GM23248 (cell line): ENCODE data around the gene ESYT3. TPM values are rescaled to one million over a fixed set of nuclear protein-coding genes. Genes with fewer than 3 reads are reported as not detected.
"Not testable (repeated sequence)": the region's sequence is repeated elsewhere in the genome, so short reads cannot be mapped to it uniquely, and the experiment has no call there.

Source experiments
- DNase-seq: peaks from one replicate; pipeline ENCODE4 v3.0.0-alpha.2; 2015
- H2AFZ ChIP-seq: fragments of 200-600 bp; sonication (generic); 2 replicates; pipeline ENCODE4 v1.6.1; 2016; ENCODE audit warnings: antibody characterized with exemption
- H3F3A ChIP-seq: fragments of 200-600 bp; sonication (generic); 2 replicates; pipeline ENCODE4 v1.6.1; 2016; ENCODE audit warnings: mild to moderate bottlenecking, antibody characterized with exemption, mixed run types; ENCODE audit not compliant: insufficient read depth
- H3K27ac ChIP-seq: fragments of 200-600 bp; sonication (generic); 2 replicates; pipeline ENCODE4 v1.5.1; 2016; ENCODE audit warnings: mild to moderate bottlenecking
- H3K27me3 ChIP-seq: fragments of 200-600 bp; sonication (generic); replicated peaks from 2 replicates; pipeline ENCODE4 v1.6.1; 2016; ENCODE audit warnings: mild to moderate bottlenecking; ENCODE audit not compliant: insufficient read depth
- H3K36me3 ChIP-seq: fragments of 200-600 bp; sonication (generic); 2 replicates; pipeline ENCODE4 v1.6.1; 2016; ENCODE audit warnings: low read depth, mild to moderate bottlenecking
- H3K4me1 ChIP-seq: fragments of 200-600 bp; sonication (generic); 2 replicates; pipeline ENCODE4 v1.6.1; 2016; ENCODE audit warnings: mild to moderate bottlenecking; ENCODE audit not compliant: insufficient read depth
- H3K4me2 ChIP-seq: fragments of 200-600 bp; sonication (generic); one replicate; pipeline ENCODE4 v1.6.1; 2016; ENCODE audit warnings: mild to moderate bottlenecking; ENCODE audit not compliant: unreplicated experiment
- H3K4me3 ChIP-seq: fragments of 200-600 bp; sonication (generic); 2 replicates; pipeline ENCODE4 v1.5.1; 2016; ENCODE audit warnings: mild to moderate bottlenecking
- H3K79me2 ChIP-seq: fragments of 200-600 bp; sonication (generic); 2 replicates; pipeline ENCODE4 v1.6.1; 2016; ENCODE audit warnings: mild to moderate bottlenecking; ENCODE audit not compliant: insufficient read depth
- H3K9ac ChIP-seq: fragments of 200-600 bp; sonication (generic); 2 replicates; pipeline ENCODE4 v1.6.1; 2016; ENCODE audit warnings: mild to moderate bottlenecking
- H3K9me2 ChIP-seq: fragments of 200-600 bp; sonication (generic); 2 replicates; pipeline ENCODE4 v1.6.1; 2016; ENCODE audit warnings: mixed run types, mild to moderate bottlenecking, moderate library complexity; ENCODE audit not compliant: insufficient read depth
- H3K9me3 ChIP-seq: fragments of 200-600 bp; sonication (generic); one replicate; pipeline ENCODE4 v1.6.1; 2017; ENCODE audit warnings: low read depth
- H4K20me1 ChIP-seq: fragments of 200-600 bp; sonication (generic); 2 replicates; pipeline ENCODE4 v1.6.0; 2016; ENCODE audit not compliant: insufficient read depth
- EZH2 ChIP-seq: fragments of 200-600 bp; sonication (generic); IDR thresholded peaks from 2 replicates; pipeline ENCODE4 v1.6.1; 2018; ENCODE audit warnings: antibody characterized with exemption, mild to moderate bottlenecking; ENCODE audit not compliant: insufficient read depth, poor library complexity, severe bottlenecking
- EZH2phosphoT487 ChIP-seq: fragments of 200-600 bp; sonication (generic); IDR thresholded peaks from 2 replicates; pipeline ENCODE4 v1.6.1; 2018; ENCODE audit warnings: antibody characterized with exemption, moderate library complexity, mild to moderate bottlenecking, low read depth; ENCODE audit not compliant: insufficient read depth
- WGBS, 2 experiments: methylation state at CpG; one replicate each; pipeline ENCODE4 v1.1.6; 2015 to 2017; ENCODE audit warnings: low lambda C conversion rate in 2 of 2, low coverage in 1 of 2; ENCODE audit errors: missing lambda C conversion rate in 2 of 2; 5-methylcytosine and 5-hydroxymethylcytosine counted together
- in situ Hi-C: fragments of 300-500 bp; cut with MboI; formaldehyde crosslinking; loops from 2 replicates; pipeline ENCODE4 v1.15.0; 2020
- polyA plus RNA-seq: library from polyadenylated mRNA; unstranded; fragments of >200 nt; fragmentation: Nextera tagmentation; extraction: Ambion mirVana; gene quantifications from 2 replicates; pipeline ENCODE4 v1.2.1, GENCODE V29; 2016
- total RNA-seq: library from RNA; depleted of rRNA; stranded (reverse); fragments of >200 nt; shearing (Covaris generic); gene quantifications from 2 replicates; pipeline ENCODE4 v1.2.3, GENCODE V29; 2014; rRNA removed

Gene ESYT3
- total and polyA plus RNA-seq, 2 experiments from 2014 or later: 0.48 to 1.3 TPM

DNA sequence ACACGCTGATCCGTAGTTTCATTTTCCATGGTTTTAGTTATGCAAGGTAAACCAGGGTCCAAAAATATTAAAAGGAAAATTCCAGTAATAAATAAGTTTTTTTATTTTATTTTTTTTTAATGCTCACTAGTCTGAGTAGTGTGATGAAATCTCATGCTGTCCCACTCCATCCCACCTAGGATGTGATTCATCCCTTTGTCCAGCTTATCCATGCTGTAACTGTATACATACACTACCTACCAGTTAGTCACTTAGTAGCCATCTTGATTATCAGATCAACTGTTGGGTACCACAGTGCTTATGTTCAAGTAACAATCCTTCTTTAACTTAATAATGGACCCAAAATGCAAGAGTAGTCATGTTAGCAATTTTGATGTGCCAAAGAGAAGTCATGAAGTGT lies 75.2 kb downstream of the ESYT3 start:
- in situ Hi-C loops: no loop called here
- Histone ChIP-seq H3K4me1 (no peaks in the 10 kb centered on the region), H4K20me1 (no peaks in the 10 kb centered on the region), H3K79me2 (no peaks in the 10 kb centered on the region), H3K36me3 (no peaks in the 10 kb centered on the region), H3K4me3 (no peak overlapping the region), H3F3A (no peaks in the 10 kb centered on the region), H3K4me2 (no peak overlapping the region), H3K27me3 (no peaks in the 10 kb centered on the region), H3K9me3 (no peaks in the 10 kb centered on the region), H3K9ac (no peak overlapping the region), H3K27ac (no peak overlapping the region), H3K9me2 (no peaks in the 10 kb centered on the region), H2AFZ (no peak overlapping the region)
- DNase-seq: peak; percentile 14
- TF ChIP-seq EZH2: no peak
- TF ChIP-seq EZH2phosphoT487: no peak
- WGBS, 2 experiments: 99% methylated on average over 2 of the region's 2 CpGs

DNA sequence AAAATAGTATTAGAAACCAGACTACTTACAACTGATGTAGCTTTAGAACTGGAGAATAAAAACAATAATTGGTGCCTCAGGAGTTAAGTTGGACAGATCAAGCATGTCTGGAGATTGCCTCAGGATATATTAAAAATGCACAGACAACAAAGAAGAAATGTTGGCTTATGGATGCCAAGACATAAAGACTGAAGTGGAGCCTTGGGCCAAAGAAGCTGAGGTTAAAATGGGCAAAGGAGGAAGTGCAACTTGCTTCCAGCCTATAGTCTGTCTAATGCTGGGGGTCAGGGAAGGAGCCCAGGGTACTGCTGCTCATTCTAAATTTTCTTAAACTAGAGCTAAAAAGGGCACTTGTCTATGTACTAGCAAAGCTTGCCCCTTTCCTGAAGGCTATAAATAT lies 77.5 kb downstream of the ESYT3 start:
- Histone ChIP-seq H3K9ac (no peak overlapping the region), H2AFZ (no peak overlapping the region), H4K20me1 (no peaks in the 10 kb centered on the region), H3K4me2 (no peak overlapping the region), H3K4me1 (no peaks in the 10 kb centered on the region), H3K27ac (no peak overlapping the region), H3K79me2 (no peaks in the 10 kb centered on the region), H3K9me2 (no peaks in the 10 kb centered on the region), H3K9me3 (no peaks in the 10 kb centered on the region), H3K36me3 (no peaks in the 10 kb centered on the region), H3K27me3 (no peaks in the 10 kb centered on the region), H3K4me3 (no peak overlapping the region), H3F3A (no peaks in the 10 kb centered on the region)
- TF ChIP-seq EZH2: no peak
- no peak for TF ChIP-seq EZH2phosphoT487
- in situ Hi-C loops: no loop called here
- DNase-seq: no peak

- H3K9me3 ChIP-seq: no peaks in the 10 kb centered on the region
- TF ChIP-seq EZH2phosphoT487: no peak
- no peak for TF ChIP-seq EZH2
- no peak for DNase-seq
- no peak overlapping the region for H3K4me2 ChIP-seq
- no peak overlapping the region for H3K27ac ChIP-seq
- H3K79me2 ChIP-seq: no peaks in the 10 kb centered on the region
- in situ Hi-C loops: no loop called here
- no peaks in the 10 kb centered on the region for H3F3A ChIP-seq
- no peaks in the 10 kb centered on the region for H3K9me2 ChIP-seq
- no peak overlapping the region for H3K9ac ChIP-seq
- no peaks in the 10 kb centered on the region for H3K36me3 ChIP-seq
- WGBS, 2 experiments: 95 to 98% methylated on average over 2 of the region's 2 CpGs
- no peak overlapping the region for H3K4me3 ChIP-seq
- H3K27me3 ChIP-seq: no peaks in the 10 kb centered on the region
- no peak overlapping the region for H2AFZ ChIP-seq
- H4K20me1 ChIP-seq: no peaks in the 10 kb centered on the region
- no peaks in the 10 kb centered on the region for H3K4me1 ChIP-seq
These were observed 78.9 kb downstream of the ESYT3 start for GRCh38 chr3:138513090-138513843.

DNA sequence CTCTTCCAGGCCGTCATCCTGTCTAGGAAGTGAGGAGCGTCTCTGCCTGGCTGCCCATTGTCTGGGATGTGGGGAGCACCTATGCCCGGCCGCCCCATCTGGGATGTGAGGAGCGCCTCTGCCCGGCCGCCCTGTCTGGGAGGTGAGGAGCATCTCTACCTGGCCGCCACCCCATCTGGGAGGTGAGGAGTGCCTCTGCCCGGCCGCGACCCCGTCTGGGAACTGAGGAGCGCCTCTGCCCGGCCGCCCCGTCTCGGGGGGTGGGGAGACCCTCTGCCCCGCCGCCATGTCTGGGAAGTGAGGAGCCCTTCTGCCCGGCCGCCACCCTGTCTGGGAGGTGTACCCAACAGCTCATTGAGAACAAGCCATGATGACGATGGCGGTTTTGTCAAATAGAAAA lies 87.0 kb downstream of the ESYT3 start:
- H3K4me3 ChIP-seq, H3K9me2 ChIP-seq, in situ Hi-C loops, H3K9ac ChIP-seq, H2AFZ ChIP-seq, H3K4me2 ChIP-seq, H4K20me1 ChIP-seq, DNase-seq, H3K79me2 ChIP-seq, H3K27me3 ChIP-seq, H3K27ac ChIP-seq, H3K4me1 ChIP-seq, H3K36me3 ChIP-seq, H3F3A ChIP-seq, H3K9me3 ChIP-seq: not testable (repeated sequence)
- WGBS, 2 experiments: 97 to 100% methylated on average over 3 to 23 of the region's 23 CpGs

Other genes with a start within 250 kb of the ESYT3 start
- 29.2 and 32.9 TPM in 2 replicates for gene ARMC8, start 247.3 kb upstream of the ESYT3 start, total RNA-seq
- 30.1 and 31.2 TPM in 2 replicates for gene ARMC8, start 247.3 kb upstream of the ESYT3 start, polyA plus RNA-seq
- not detected in 2 replicates for gene NME9, start 104.8 kb upstream of the ESYT3 start, total RNA-seq
- gene NME9, start 104.8 kb upstream of the ESYT3 start, polyA plus RNA-seq: 0.14 TPM in 1 of 2 replicates, not detected in the other
- 54.9 and 56.7 TPM in 2 replicates for gene MRAS, start 86.0 kb upstream of the ESYT3 start, total RNA-seq
- gene MRAS, start 86.0 kb upstream of the ESYT3 start, polyA plus RNA-seq: 65.1 and 65.5 TPM in 2 replicates
- gene CEP70, start 159.6 kb downstream of the ESYT3 start, total RNA-seq: 4.9 and 7.8 TPM in 2 replicates
- 6.0 and 7.6 TPM in 2 replicates for gene CEP70, start 159.6 kb downstream of the ESYT3 start, polyA plus RNA-seq
- gene FAIM, start 174.2 kb downstream of the ESYT3 start, total RNA-seq: 12.6 and 13.4 TPM in 2 replicates
- 19.8 and 21.8 TPM in 2 replicates for gene FAIM, start 174.2 kb downstream of the ESYT3 start, polyA plus RNA-seq